Osteocyte (in vitro differentiated cells): ENCODE data around the gene SMARCC2. TPM values are rescaled to one million over a fixed set of nuclear protein-coding genes. Genes with fewer than 3 reads are reported as not detected.

Source experiments
- DNase-seq: peaks from one replicate; pipeline ENCODE4 v3.0.0; 2021; ENCODE audit warnings: mixed read lengths; ENCODE audit not compliant: unreplicated experiment; ENCODE audit errors: extremely low spot score
- H3K27ac Mint-ChIP-seq: one replicate; pipeline ENCODE4 v1.8.0; 2021; ENCODE audit warnings: mild to moderate bottlenecking, mixed read lengths; ENCODE audit not compliant: unreplicated experiment
- H3K27me3 Mint-ChIP-seq: one replicate; pipeline ENCODE4 v1.8.0; 2021; ENCODE audit warnings: mixed read lengths; ENCODE audit not compliant: unreplicated experiment
- H3K36me3 Mint-ChIP-seq: one replicate; pipeline ENCODE4 v1.8.0; 2021; ENCODE audit warnings: mixed read lengths; ENCODE audit not compliant: unreplicated experiment
- H3K4me1 Mint-ChIP-seq: one replicate; pipeline ENCODE4 v1.8.0; 2021; ENCODE audit warnings: mixed read lengths; ENCODE audit not compliant: unreplicated experiment
- H3K4me3 Mint-ChIP-seq: one replicate; pipeline ENCODE4 v1.8.0; 2021; ENCODE audit warnings: mild to moderate bottlenecking, moderate library complexity, mixed read lengths; ENCODE audit not compliant: unreplicated experiment
- H3K9me3 Mint-ChIP-seq: one replicate; pipeline ENCODE4 v1.8.0; 2021; ENCODE audit warnings: mixed read lengths; ENCODE audit not compliant: unreplicated experiment
- CTCF ChIP-seq: fragments of 200-600 bp; sonication (generic); IDR thresholded peaks from 2 replicates; pipeline ENCODE4 v1.5.0; 2021; ENCODE audit warnings: antibody characterized with exemption, mild to moderate bottlenecking, moderate library complexity
- total RNA-seq: library from RNA; stranded (reverse); gene quantifications from 2 replicates; pipeline ENCODE4 v1.2.1, GENCODE V29; 2021

Gene SMARCC2
- total RNA-seq, 1 donor from 2014 or later: 128 TPM

- Mint-ChIP-seq H3K4me1 (peaks cover 24% of the 10 kb centered on the region), H3K27me3 (no peaks in the 10 kb centered on the region), H3K4me3 (no peak overlapping the region), H3K9me3 (no peaks in the 10 kb centered on the region), H3K36me3 (peaks cover 44% of the 10 kb centered on the region), H3K27ac (peak overlapping the region; percentile 14)
- no peak for DNase-seq
- TF ChIP-seq CTCF: no peak
Measured at GRCh38 chr12:56165369-56165768, 23.9 kb downstream of the SMARCC2 start.

- Mint-ChIP-seq H3K27ac (peak overlapping the region; percentile 54), H3K36me3 (peaks cover 42% of the 10 kb centered on the region), H3K4me3 (no peak overlapping the region), H3K4me1 (peaks cover 34% of the 10 kb centered on the region), H3K9me3 (no peaks in the 10 kb centered on the region), H3K27me3 (no peaks in the 10 kb centered on the region)
- no peak for DNase-seq
- no peak for TF ChIP-seq CTCF
Measured at GRCh38 chr12:56164345-56164729, 24.9 kb downstream of the SMARCC2 start.

- H3K4me1 Mint-ChIP-seq: peaks cover 38% of the 10 kb centered on the region
- peak overlapping the region; percentile 45 for H3K27ac Mint-ChIP-seq
- no peak for TF ChIP-seq CTCF
- H3K9me3 Mint-ChIP-seq: no peaks in the 10 kb centered on the region
- peaks cover 48% of the 10 kb centered on the region for H3K36me3 Mint-ChIP-seq
- no peak for DNase-seq
- no peak overlapping the region for H3K4me3 Mint-ChIP-seq
- H3K27me3 Mint-ChIP-seq: no peaks in the 10 kb centered on the region
Measured at GRCh38 chr12:56163533-56164344, 25.5 kb downstream of the SMARCC2 start.

GRCh38 chr12:56162468-56163290, 26.6 kb downstream of the SMARCC2 start:
- peak overlapping the region; percentile 23 for H3K27ac Mint-ChIP-seq
- H3K27me3 Mint-ChIP-seq: no peaks in the 10 kb centered on the region
- no peak for DNase-seq
- no peak overlapping the region for H3K4me3 Mint-ChIP-seq
- H3K4me1 Mint-ChIP-seq: peaks cover 39% of the 10 kb centered on the region
- H3K9me3 Mint-ChIP-seq: no peaks in the 10 kb centered on the region
- no peak for TF ChIP-seq CTCF
- peaks cover 50% of the 10 kb centered on the region for H3K36me3 Mint-ChIP-seq
